Small intestine (tissue), 7 donors: ENCODE measurements around the gene SEMA3B. TPM values are rescaled to one million over a fixed set of nuclear protein-coding genes. Genes with fewer than 3 reads are reported as not detected.
A peak's percentile ranks its signal among the peaks of the same experiment; 100 is the strongest.
"Not testable (repeated sequence)": the region's sequence is repeated elsewhere in the genome, so short reads cannot be mapped to it uniquely, and the experiment has no call there.

Source experiments
- DNase-seq, 2 donors: peaks; one replicate each; pipeline versions ENCODE4 v3.0.0 to v3.0.0-alpha.2; 2013
- FAIRE-seq: peaks from 2 replicates; lab custom pipeline; 2012; peaks lifted over from hg19 to GRCh38; lab: Jason Lieb, UNC
- H3K27ac ChIP-seq, 3 donors: one replicate each; pipeline ENCODE4 v1.5.1; 2013; ENCODE audit warnings: low read length in 2 of 3, mild to moderate bottlenecking in 2 of 3, control low read depth in 1 of 3, inconsistent platforms in 1 of 3, low read depth in 1 of 3, moderate library complexity in 1 of 3
- H3K27me3 ChIP-seq, 3 donors: one replicate each; pipeline ENCODE4 v1.6.1; 2013; ENCODE audit warnings: low read length in 3 of 3, inconsistent platforms in 1 of 3; ENCODE audit not compliant: control insufficient read depth in 3 of 3, insufficient read depth in 3 of 3
- H3K36me3 ChIP-seq, 3 donors: one replicate each; pipeline ENCODE4 v1.6.1; 2013; ENCODE audit warnings: low read length in 3 of 3, inconsistent platforms in 1 of 3, low read depth in 1 of 3, mild to moderate bottlenecking in 1 of 3, moderate library complexity in 1 of 3; ENCODE audit not compliant: control insufficient read depth in 3 of 3, insufficient read depth in 2 of 3
- H3K4me1 ChIP-seq, 3 donors: one replicate each; pipeline ENCODE4 v1.6.1; 2013; ENCODE audit warnings: low read length in 2 of 3, inconsistent platforms in 1 of 3, low read depth in 1 of 3, mild to moderate bottlenecking in 1 of 3, moderate library complexity in 1 of 3; ENCODE audit not compliant: control insufficient read depth in 3 of 3, insufficient read depth in 2 of 3
- H3K4me3 ChIP-seq, 3 donors: one replicate each; pipeline ENCODE4 v1.5.1; 2013; ENCODE audit warnings: low read length in 3 of 3, control low read depth in 1 of 3, inconsistent platforms in 1 of 3, low read depth in 1 of 3, mild to moderate bottlenecking in 1 of 3, moderate library complexity in 1 of 3
- H3K9me3 ChIP-seq, 2 donors: one replicate each; pipeline ENCODE4 v1.6.1; 2013; ENCODE audit warnings: low read depth in 1 of 2, low read length in 1 of 2; ENCODE audit not compliant: control insufficient read depth in 2 of 2, insufficient read depth in 1 of 2
- WGBS, 3 donors: extraction: QIAGEN DNeasy Blood & Tissue Kit; methylation state at CpG; one replicate each; pipeline ENCODE4 v1.1.7; 2013; 5-methylcytosine and 5-hydroxymethylcytosine counted together
- polyA plus RNA-seq, 4 donors: library from polyadenylated mRNA; stranded (reverse) in 3 of 4; unstranded in 1 of 4; fragments of 200-250 nt in 3 of 4; fragments of 120-200 nt in 1 of 4; gene quantifications; one replicate each; pipeline versions ENCODE4 v1.2.1 to v1.2.3, GENCODE V29; 2013
- donor health status: healthy with polysubstance abuse.
- donor health status: control.
- donor health status: control.
- donor health status: Bipolar disorder and iron deficiency.
- donor health status: healthy.

The SEMA3B gene
- polyA plus RNA-seq, 4 donors, result 39.2 to 204 (median 154) TPM

GRCh38 chr3:50302095-50303012 is 33.4 kb downstream of the SEMA3B start:
- peak overlapping the region in 2 of 3 donors; percentile 37 to 67 for H3K27ac ChIP-seq
- WGBS, 3 donors, result 87 to 91% (median 88%) methylated on average over 29 to 32 of the region's 32 CpGs
- no peak for DNase-seq

GRCh38 chr3:50303013-50303815 is 34.3 kb downstream of the SEMA3B start, which contains the start of gene HYAL1:
HYAL1 (minus strand) TSS chr3:50303574; CDS start chr3:50302956, 618 bp downstream.
- no peak for FAIRE-seq
- WGBS, 3 donors, result 49 to 70% (median 54%) methylated on average over 13 to 14 of the region's 14 CpGs
- H3K36me3 ChIP-seq, result peaks cover 0 to 2% (median 0%) of the 10 kb centered on the region in 3 donors
- peaks cover 0 to 8% of the 10 kb centered on the region in 2 donors for H3K9me3 ChIP-seq
- DNase-seq, result peak; percentile 48 to 75
- peaks cover 7 to 42% (median 9%) of the 10 kb centered on the region in 3 donors for H3K4me1 ChIP-seq
- H3K4me3 ChIP-seq, result no peak within 1 kb of the TSS
- H3K27ac ChIP-seq, result peak within 1 kb of the TSS in 2 of 3 donors; percentile 37 to 67
- no peaks in the 10 kb centered on the region for H3K27me3 ChIP-seq

More at GRCh38 chr3:50302095-50303012, 33.4 kb downstream of the SEMA3B start:
- H3K4me3 ChIP-seq, result no peak overlapping the region
- H3K27me3 ChIP-seq, result no peaks in the 10 kb centered on the region
- peaks cover 7 to 47% (median 9%) of the 10 kb centered on the region in 3 donors for H3K4me1 ChIP-seq
- H3K36me3 ChIP-seq, result peaks cover 0 to 6% (median 0%) of the 10 kb centered on the region in 3 donors
- no peaks in the 10 kb centered on the region for H3K9me3 ChIP-seq
- FAIRE-seq, result no peak

- Histone ChIP-seq H3K36me3 (peaks cover 0 to 2% (median 0%) of the 10 kb centered on the region in 3 donors), H3K4me1 (peaks cover 4 to 34% (median 7%) of the 10 kb centered on the region in 3 donors), H3K27me3 (no peaks in the 10 kb centered on the region), H3K27ac (no peak overlapping the region), H3K4me3 (no peak overlapping the region), H3K9me3 (peaks cover 0 to 20% of the 10 kb centered on the region in 2 donors)
- DNase-seq (no peak), FAIRE-seq (no peak)
These were observed 35.7 kb downstream of the SEMA3B start for GRCh38 chr3:50304601-50305000.

- H3K27ac ChIP-seq, DNase-seq, H3K4me3 ChIP-seq, FAIRE-seq, H3K27me3 ChIP-seq, H3K4me1 ChIP-seq: not testable (repeated sequence)
- WGBS, 3 donors, result 91 to 98% (median 93%) methylated on average over 9 to 32 of the region's 32 CpGs
- Histone ChIP-seq H3K36me3 (peaks cover 0 to 25% (median 0%) of the 10 kb centered on the region in 3 donors), H3K9me3 (peaks cover 0 to 22% of the 10 kb centered on the region in 2 donors)
These were observed 43.1 kb downstream of the SEMA3B start for GRCh38 chr3:50312041-50312440.

- no peak overlapping the region for H3K27ac ChIP-seq
- no peak for DNase-seq
These were observed 45.4 kb downstream of the SEMA3B start for GRCh38 chr3:50314342-50314741.

GRCh38 chr3:50314816-50315215 is 45.9 kb downstream of the SEMA3B start:
- Histone ChIP-seq H3K4me1 (peaks cover 0 to 37% (median 4%) of the 10 kb centered on the region in 3 donors), H3K27ac (no peak overlapping the region), H3K27me3 (no peaks in the 10 kb centered on the region), H3K36me3 (peaks cover 0 to 53% (median 0%) of the 10 kb centered on the region in 3 donors), H3K4me3 (no peak overlapping the region), H3K9me3 (no peaks in the 10 kb centered on the region)
- 95 to 100% (median 97%) methylated on average over 4 of the region's 4 CpGs for WGBS, 3 donors
- FAIRE-seq (no peak), DNase-seq (no peak)

More at GRCh38 chr3:50314342-50314741, 45.4 kb downstream of the SEMA3B start:
- Histone ChIP-seq H3K36me3 (peaks cover 0 to 48% (median 0%) of the 10 kb centered on the region in 3 donors), H3K27me3 (no peaks in the 10 kb centered on the region), H3K9me3 (peaks cover 0 to 5% of the 10 kb centered on the region in 2 donors), H3K4me1 (peaks cover 0 to 32% (median 4%) of the 10 kb centered on the region in 3 donors), H3K4me3 (no peak overlapping the region)
- no peak for FAIRE-seq
- 77 to 81% (median 80%) methylated on average over 3 of the region's 3 CpGs for WGBS, 3 donors

- no peak overlapping the region for H3K4me3 ChIP-seq
- H3K27ac ChIP-seq, result peak overlapping the region; percentile 84 to 90 (median 85)
- H3K36me3 ChIP-seq, result peaks cover 0 to 60% (median 0%) of the 10 kb centered on the region in 3 donors
- H3K4me1 ChIP-seq, result peaks cover 3 to 44% (median 5%) of the 10 kb centered on the region in 3 donors
- FAIRE-seq, result no peak
- no peaks in the 10 kb centered on the region for H3K27me3 ChIP-seq
- peak; percentile 91 to 92 for DNase-seq
- 8 to 45% (median 22%) methylated on average over 9 of the region's 9 CpGs for WGBS, 3 donors
- H3K9me3 ChIP-seq, result no peaks in the 10 kb centered on the region
These were observed 47.8 kb downstream of the SEMA3B start for GRCh38 chr3:50316657-50317242.
